BJ (cell line): ENCODE measurements around the gene ADRB2. TPM values are rescaled to one million over a fixed set of nuclear protein-coding genes. Genes with fewer than 3 reads are reported as not detected.

Experiments
- CTCF ChIA-PET: fragments of 350-600 bp; formaldehyde crosslinking; extraction: SDS; loops from one replicate; lab custom pipeline; 2021; ENCODE audit warnings: antibody characterized with exemption, inconsistent platforms; lab: Yijun Ruan, JAX
- POLR2A ChIA-PET: fragments of 300-600 bp; sonication (Branson Sonifier 250); formaldehyde crosslinking; extraction: SDS; loops from one replicate; lab custom pipeline; 2021; ENCODE audit warnings: antibody characterized with exemption; lab: Charles Lee
- DNase-seq: peaks from one replicate; pipeline ENCODE4 v3.0.0-alpha.2; 2011; ENCODE audit warnings: low read depth
- H3K27me3 ChIP-seq: 2 replicates; pipeline ENCODE4 v1.6.0; 2011; ENCODE audit warnings: low read length; ENCODE audit not compliant: control insufficient read depth, insufficient read depth
- H3K36me3 ChIP-seq: 2 replicates; pipeline ENCODE4 v1.5.1; 2011; ENCODE audit warnings: low read length; ENCODE audit not compliant: control insufficient read depth, insufficient read depth
- H3K4me3 ChIP-seq: 2 replicates; pipeline ENCODE4 v1.5.1; 2011; ENCODE audit warnings: low read depth, mild to moderate bottlenecking, control low read depth, low read length
- CTCF ChIP-seq: IDR thresholded peaks from 2 replicates; pipeline ENCODE4 v1.5.1; 2011; ENCODE audit warnings: low read depth, mild to moderate bottlenecking, control low read depth, inconsistent platforms, low read length, moderate library complexity; ENCODE audit not compliant: insufficient read depth
- polyA plus RNA-seq: library from polyadenylated mRNA; depleted of rRNA; stranded (reverse); fragments of >200 nt; gene quantifications from 2 replicates; pipeline ENCODE4 v1.2.3, GENCODE V29; 2011

ADRB2 gene
- polyA plus RNA-seq, 1 experiment: 0.64 TPM

DNA sequence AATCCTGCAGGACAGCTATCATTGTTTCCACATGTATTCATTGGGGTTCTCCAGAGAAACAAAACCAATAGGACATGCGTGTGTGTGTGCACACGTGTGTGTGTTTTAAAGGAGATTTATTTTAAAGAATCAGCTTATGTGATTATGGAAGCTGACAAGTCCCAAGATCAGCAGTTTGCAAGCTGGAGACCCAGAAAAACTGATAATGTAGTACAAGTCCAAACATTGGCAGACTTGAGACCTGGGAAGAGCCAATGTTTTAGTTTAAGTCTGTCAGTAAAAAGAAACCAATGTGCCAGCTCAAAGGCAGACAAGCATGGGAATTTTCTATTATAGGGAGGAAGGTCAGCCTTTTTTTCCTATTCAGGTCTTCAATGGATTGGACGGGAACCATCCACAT, 35.3 kb downstream of the ADRB2 start:
- Histone ChIP-seq H3K4me3 (no peak overlapping the region), H3K36me3 (no peaks in the 10 kb centered on the region), H3K27me3 (no peaks in the 10 kb centered on the region)
- no peak for DNase-seq
- ChIA-PET POLR2A (no interaction called here), CTCF (interaction anchor here (1.5 kb wide), 1 partner anchor 41 kb away, joined by 4 read pairs; no protein-coding TSS in a partner anchor)
- no peak for TF ChIP-seq CTCF

DNA sequence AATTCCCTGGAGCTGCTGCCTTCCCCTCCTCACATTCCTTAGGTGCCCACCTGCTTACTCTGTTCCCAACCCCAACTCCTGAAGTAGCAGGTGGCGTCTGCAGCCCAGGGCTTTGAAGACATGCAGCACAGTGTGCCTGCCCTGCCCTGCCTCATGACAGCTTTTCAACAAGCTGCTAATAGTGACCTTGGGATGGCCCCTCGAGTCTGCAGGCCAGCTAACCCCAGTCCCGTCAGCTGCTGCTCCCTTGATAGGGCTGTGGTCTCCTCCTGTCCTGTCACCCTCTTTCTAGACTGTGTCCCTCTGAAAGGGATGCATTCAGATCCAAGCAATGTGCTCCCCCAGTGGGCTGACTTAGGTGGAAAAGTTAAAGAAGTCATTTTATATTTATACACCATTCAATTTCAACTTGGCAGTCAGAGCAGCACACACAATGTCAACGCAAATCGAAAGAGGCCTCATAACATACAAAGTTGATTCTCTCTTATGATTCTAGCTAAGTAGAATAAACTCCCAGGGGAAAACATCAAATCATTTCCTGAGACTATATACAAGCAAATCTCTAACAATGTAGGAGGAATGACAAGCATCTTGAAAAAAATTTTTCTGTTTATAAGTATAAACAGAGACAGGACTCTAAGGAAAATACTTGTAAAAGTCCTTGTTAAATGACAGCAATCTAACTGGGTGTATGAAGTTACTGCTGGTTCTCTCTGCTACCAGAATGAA, 37.9 kb downstream of the ADRB2 start:
- H3K36me3 ChIP-seq: no peaks in the 10 kb centered on the region
- POLR2A ChIA-PET: interaction anchor here (0.8 kb wide), 1 partner anchor 10 kb away, joined by 5 read pairs; no protein-coding TSS in a partner anchor
- H3K4me3 ChIP-seq: no peak overlapping the region
- TF ChIP-seq CTCF: no peak
- CTCF ChIA-PET: interaction anchor here (0.6 to 1.9 kb wide), 4 partner anchors 44 to 760 kb away, joined by 3 to 10 read pairs (median 4); no protein-coding TSS in a partner anchor
- no peak for DNase-seq
- no peaks in the 10 kb centered on the region for H3K27me3 ChIP-seq

DNA sequence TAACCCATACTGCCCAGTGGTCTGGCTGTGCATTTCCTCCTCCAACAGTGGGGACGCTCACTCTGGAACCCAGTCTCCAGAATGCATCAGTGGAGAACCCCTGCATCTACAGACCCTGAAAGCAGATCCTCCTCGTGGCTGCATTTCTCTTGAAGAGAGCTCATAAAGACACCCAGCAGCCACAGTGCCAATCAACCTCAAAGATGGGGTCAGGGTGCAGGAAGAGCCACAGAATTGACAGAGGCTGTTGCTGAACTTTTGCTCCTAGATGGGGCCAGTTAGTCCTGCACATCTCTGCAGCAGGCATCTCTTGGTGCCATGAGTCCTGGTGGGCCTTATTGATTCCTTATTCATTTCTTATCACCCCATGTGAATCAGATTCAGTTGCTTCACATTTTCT, 39.6 kb downstream of the ADRB2 start:
- H3K27me3 ChIP-seq: no peaks in the 10 kb centered on the region
- no peak for DNase-seq
- TF ChIP-seq CTCF: no peak
- CTCF ChIA-PET: no interaction called here
- H3K36me3 ChIP-seq: no peaks in the 10 kb centered on the region
- POLR2A ChIA-PET: no interaction called here
- no peak overlapping the region for H3K4me3 ChIP-seq

GRCh38 chr5:148873120-148873519, 46.7 kb downstream of the ADRB2 start:
- TF ChIP-seq CTCF: no peak
- no peaks in the 10 kb centered on the region for H3K27me3 ChIP-seq
- CTCF ChIA-PET: no interaction called here
- POLR2A ChIA-PET: no interaction called here
- no peaks in the 10 kb centered on the region for H3K36me3 ChIP-seq
- H3K4me3 ChIP-seq: no peak overlapping the region
- no peak for DNase-seq

DNA sequence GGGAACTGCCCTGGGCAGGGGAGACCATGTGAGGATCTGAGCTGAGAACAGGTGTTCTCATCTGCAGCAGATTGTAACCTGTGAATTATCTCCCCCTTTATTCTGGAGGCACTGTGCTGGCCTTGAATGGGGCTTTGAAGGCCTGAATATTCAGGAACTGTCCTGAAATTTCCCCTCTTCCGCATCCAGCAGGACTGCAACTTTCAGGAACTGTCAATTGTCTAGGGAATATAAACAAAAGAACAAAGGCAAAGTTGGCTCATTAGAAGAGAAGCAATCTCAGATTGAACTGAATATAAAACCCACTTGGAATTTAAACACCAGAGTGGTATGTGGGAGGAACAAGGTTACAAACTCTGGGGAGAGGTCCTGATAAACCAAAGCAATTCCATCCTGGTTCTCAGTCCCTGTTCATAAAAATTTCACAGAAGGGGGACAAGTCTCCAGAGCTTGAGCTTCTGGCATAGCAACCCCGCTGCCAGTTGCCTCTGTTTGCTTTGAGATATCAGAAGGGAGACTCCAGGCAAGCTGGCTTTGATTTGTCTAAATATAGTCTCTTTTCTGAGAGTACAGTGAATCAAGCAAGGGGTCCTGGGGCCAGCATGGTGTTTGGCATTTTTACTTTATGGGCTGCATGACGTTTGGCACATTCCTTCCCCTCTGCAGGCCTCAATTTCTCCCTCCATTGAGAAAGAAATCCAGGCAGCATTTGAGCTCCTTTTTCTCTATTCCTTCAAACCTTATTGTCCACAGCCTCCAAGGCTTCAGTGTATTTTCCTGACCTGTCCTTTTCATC, 47.5 kb downstream of the ADRB2 start:
- Histone ChIP-seq H3K36me3 (no peaks in the 10 kb centered on the region), H3K27me3 (no peaks in the 10 kb centered on the region), H3K4me3 (no peak overlapping the region)
- POLR2A ChIA-PET: interaction anchor here (0.8 kb wide), 1 partner anchor 10 kb away, joined by 5 read pairs; no protein-coding TSS in a partner anchor
- TF ChIP-seq CTCF: no peak
- CTCF ChIA-PET: interaction anchor here (1.5 kb wide), 1 partner anchor 14 kb away, joined by 3 read pairs; no protein-coding TSS in a partner anchor
- DNase-seq: no peak
